Non-pigmented ciliary epithelial cell (primary cell): Measurements from ENCODE around the gene KIF26B.
"Not testable (repeated sequence)": the region's sequence is repeated elsewhere in the genome, so short reads cannot be mapped to it uniquely, and the experiment has no call there.

Experiments used
- DNase-seq: peaks from one replicate; pipeline ENCODE4 v3.0.0-alpha.2; 2010; ENCODE audit warnings: low read depth

Gene KIF26B

DNA sequence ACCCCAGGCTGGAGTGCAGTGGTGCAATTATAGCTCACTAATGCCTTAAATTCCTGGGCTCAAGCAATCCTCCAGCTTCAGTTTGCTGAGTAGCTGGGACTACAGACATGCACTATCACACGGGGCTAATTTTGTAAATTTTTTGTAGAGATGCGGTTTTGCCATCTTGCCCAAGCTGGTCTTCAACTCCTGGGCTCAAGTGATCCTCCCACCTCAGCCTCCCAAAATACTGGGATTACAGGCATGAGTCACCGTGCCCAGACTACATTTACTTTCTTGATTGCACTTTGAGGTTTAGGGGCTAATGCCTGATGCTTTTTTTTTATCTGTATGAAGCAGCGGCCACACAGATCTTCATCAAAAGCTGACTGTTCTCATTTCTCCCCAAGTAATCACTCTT, 124.6 kb downstream of the KIF26B start:
- DNase-seq: no peak

DNA sequence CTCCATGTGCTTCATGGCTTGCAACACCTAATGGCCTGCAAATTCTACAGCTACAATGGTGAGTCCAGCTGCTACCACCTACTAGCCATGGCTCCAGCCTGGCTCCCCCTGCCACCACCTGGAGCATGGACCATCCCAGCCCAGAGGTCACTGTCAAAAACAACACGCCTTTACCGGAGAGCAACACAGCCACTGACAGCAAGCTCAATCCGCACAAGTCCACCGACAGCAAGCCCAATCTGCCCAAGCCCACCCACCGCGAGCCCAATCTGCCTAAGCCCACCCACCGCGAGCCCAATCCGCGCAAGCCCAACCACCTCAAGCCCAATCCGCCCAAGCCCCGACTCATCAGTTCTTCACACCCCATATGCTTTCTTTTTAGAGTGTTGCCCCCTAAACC, 128.2 kb downstream of the KIF26B start:
- DNase-seq: no peak

DNA sequence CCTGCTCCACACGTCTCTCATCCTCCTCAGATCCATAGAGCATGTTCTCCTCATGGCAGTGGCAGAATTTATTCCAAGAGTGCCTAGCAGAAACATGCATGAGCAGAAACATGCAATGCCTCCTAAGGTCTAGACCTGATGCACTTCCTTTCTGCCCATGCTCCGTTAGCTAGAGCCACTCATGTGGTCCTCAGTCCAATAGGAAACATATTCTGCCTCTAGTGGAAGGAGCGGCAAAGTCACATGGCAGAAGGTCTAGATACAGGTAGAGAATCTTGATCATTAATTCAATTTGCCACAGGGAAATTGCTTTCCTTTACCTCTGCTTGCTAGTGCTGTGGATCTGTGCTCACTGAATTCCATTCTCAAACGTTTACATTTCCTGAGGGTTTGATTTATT, 130.4 kb downstream of the KIF26B start:
- DNase-seq: no peak

DNA sequence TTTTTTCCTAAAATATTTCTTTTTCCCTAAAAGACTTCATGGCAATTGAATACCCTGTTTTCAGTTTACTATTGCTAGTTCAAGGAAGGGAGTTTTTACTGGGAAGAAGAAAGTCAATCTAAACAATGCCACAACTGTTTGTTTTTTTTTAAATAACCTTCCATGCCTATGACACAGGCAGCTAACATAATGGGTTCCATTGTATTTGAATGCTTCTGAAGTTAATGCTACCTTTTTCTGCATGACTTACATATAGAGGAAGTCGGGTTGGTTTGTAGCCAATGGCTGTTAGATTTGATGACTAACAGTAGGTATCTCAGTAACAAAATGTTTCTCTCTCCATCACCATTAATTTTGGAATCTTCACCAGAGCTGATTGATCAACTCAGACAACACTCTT, 134.0 kb downstream of the KIF26B start:
- DNase-seq: no peak

- DNase-seq: no peak
These were observed 136.1 kb downstream of the KIF26B start for GRCh38 chr1:245290836-245291235.

DNA sequence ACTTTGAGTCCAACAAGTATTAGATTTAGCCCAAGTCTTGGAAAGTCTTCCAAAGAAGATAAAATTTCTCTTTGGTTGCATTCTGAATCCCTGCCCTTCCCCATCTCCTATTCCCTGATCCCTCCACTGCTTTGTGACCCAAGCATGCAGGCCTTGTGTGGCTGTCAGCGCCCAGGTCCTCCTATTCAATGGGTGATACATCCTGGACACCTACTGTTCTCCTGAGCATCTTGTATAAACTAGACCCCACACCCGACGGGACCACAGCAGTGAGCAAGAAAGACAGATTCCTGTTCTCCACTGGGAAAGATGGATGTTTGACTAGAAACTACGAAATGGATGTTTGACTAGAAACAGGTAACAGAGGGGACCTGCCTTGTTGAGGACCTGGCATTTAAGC, 136.6 kb downstream of the KIF26B start:
- DNase-seq: no peak

DNA sequence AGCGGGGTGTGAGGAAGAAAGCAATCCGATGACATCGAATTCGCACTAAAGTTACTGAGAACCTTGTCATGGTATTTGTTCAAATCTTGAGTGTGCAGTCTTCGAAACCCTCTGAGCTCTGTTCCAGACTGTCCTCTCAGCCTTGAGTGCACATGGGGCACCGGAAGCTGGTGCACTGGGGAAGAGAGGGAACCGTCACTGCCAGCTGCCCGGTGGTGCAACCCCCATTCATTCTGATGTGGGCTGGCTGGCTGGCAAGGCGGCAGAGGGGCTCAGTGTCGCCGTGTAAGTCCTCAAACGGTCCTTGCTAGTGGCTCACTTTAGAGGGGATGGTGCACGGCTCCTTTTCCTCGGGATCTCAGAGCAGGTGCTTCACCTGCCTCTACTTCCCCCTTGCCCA, 137.4 kb downstream of the KIF26B start:
- no peak for DNase-seq

GRCh38 chr1:245292553-245292952, 137.8 kb downstream of the KIF26B start:
- DNase-seq: no peak

DNA sequence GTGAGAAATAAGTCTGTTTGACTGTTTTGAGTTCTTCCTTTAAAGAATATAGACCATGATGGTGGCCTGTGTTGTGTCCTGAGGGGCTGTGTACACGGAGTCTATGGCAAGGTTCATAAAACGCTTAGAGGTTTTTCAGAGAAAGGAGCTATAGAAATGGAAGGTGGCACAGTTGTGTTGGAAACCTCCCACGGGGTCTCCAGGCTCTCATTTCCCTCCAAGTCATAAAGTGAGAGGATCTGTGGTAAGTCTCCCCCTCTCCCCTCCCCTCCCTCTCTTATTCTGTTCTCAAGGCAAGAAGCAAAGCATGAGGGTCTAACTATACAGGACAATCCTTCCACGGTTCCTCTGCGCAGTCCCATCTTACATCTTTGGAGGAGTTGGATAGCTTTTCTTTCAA, 139.2 kb downstream of the KIF26B start:
- no peak for DNase-seq

DNA sequence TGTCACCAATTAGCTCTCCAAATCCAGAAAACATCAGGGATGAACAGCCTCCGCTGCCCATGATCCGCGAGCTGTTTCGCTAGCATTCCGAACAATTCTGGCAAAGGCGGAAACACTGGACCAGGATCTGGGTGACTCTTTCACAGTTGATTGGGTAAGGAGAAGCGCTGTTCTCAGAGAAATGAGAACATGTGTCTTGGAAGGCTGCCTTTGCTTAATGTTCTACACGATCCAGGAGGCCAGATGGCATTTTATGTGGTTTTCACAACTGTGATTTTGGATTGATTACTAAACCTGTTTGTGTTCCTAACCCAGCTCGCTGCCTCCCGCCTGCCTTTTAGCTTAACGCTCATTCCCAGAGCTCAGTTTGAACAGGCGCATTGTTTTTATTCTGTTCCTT, 144.0 kb downstream of the KIF26B start:
- DNase-seq: no peak

DNA sequence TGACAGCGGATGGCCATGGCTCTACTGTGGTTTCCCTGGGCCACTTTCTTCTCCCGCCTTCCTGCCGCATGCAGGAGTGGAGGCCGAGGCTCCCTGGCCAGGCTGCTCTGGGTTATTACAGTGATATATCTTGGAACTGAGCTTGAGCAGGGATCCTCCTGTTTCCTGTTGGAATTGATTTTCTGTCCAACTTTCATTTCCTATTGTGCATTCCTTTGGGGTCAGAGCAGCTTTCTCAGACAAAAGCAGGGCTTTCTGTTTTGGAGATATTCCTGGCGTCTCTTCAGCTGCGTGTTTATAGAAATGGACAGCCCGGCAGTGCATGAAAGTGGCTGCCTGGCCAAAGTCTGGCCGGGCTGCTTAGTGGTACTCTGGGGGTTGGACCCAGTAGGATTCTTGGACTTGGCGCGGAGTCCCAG, 146.4 kb downstream of the KIF26B start:
- no peak for DNase-seq

DNA sequence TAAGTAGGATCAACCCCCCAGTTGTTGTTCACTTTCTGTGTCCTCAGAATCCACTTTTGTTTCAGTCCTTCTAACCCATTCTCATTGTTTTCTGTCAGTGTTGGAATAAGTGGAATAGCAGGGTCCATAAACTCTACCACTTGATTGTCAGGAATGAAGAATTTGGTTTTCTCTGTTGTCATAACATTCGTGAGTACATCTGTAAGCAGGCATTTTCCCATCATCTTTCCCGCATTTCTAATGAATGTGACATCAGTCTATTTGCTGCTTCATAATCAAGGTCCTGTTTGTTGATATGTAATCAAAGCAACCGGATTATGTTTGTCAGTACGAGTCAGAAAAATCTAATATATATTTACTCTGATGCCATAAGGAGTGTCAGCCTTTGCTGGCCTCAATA, 147.1 kb downstream of the KIF26B start:
- DNase-seq: no peak

DNA sequence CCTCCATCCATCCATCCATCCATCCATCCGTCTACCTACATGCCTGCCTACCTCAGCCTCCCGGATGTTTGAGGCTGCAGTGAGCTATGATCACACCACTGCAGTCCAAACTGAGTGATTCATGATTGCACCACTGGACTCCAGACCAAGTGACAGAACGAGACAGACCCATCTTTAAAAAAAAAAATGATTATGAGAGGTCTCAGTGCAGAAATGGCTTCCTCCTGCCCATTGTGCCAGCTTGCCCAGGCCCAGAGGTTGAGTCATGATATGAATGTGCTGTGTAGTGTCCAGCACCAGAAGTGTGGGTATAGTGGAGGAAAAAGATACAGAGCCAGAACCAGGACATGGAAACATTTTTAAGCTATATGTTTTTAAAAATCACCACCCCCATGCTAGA, 149.9 kb downstream of the KIF26B start:
- no peak for DNase-seq

DNA sequence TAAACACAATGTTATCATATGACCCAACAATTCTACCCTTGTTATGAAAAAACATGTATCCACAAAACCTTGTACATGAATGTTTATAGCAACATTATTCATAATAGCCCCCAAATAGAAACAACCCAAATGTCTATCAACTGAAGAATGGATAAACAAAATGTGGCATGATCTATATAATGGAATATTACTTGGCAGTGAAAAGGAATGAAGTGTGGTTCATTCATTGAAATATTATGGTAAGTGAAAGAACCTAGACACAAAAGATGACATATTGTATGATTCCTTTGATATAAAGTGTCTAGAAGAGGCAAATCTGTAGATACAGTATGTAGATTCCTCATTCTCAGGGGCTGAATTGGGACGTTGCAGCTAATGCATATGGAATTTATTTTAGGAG, 151.2 kb downstream of the KIF26B start:
- DNase-seq: no peak

GRCh38 chr1:245306628-245307410, 152.0 kb downstream of the KIF26B start:
- no peak for DNase-seq

- DNase-seq: no peak
These were observed 156.1 kb downstream of the KIF26B start for GRCh38 chr1:245310571-245311531.

GRCh38 chr1:245311887-245312536, 157.2 kb downstream of the KIF26B start:
- DNase-seq: no peak

- no peak for DNase-seq
These were observed 158.8 kb downstream of the KIF26B start for GRCh38 chr1:245313576-245313975.

DNA sequence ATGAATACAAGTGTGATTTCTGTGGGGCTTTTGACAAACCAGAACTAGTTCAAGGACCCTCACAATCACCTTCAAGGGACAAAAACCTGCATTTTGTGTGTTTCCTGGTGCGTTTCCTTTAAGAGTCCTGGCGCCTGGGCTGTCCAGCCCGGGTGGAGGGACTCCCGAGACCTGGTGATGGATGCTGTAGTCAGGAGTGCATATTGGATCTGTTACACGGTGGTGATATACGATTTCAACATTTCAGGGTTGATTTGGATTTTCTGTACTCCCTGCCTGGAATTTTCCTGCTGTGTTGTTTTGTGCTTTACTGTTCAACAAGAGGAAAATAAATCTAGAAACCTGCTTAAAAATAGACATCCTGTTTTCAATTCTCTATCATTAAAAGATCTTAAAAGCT, 162.0 kb downstream of the KIF26B start:
- DNase-seq: no peak

DNA sequence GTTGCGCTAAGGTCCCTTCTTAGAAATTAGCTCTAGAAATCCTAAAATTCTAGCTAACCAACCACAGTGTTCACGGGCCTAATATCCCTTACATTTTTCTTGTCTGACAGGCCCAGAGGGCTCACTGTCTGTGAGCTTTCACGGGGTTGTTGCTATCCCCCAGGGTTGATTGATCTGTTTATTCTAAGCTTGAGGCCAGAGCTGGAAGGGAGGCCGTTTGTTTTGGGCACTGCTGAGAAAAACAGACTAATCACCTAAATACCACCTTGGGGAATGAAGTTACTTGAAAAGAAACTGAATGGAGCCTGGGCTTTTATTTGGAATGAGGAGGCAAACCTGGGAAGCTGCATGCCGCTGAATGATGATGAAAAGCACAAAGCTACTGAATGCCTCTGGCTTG, 162.4 kb downstream of the KIF26B start:
- DNase-seq: no peak

- no peak for DNase-seq
These were observed 164.3 kb downstream of the KIF26B start for GRCh38 chr1:245319094-245319493.

- no peak for DNase-seq
These were observed 167.9 kb downstream of the KIF26B start for GRCh38 chr1:245322673-245323072.

DNA sequence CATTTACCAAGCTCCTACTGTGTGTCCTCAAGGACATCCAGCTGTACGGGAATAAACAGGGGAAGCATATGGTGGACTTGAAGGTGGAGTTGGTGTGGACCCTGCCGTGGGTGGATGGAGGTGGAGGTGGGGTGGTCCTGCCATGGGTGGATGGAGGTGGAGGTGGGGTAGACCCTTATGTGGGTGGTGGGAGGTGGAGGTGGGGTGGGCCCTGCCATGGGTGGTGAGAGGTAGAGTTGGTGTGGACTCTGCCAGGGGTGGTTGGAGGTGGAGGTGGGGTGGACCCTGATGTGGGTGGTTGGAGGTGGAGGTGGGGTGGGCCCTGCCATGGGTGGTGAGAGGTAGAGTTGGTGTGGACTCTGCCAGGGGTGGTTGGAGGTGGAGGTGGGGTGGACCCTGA, 169.0 kb downstream of the KIF26B start:
- DNase-seq: not testable (repeated sequence)
